GM12878 (cell line): ENCODE data around the gene KANSL3. TPM values are rescaled to one million over a fixed set of nuclear protein-coding genes. Genes with fewer than 3 reads are reported as not detected.

ENCODE experiments used
- ATAC-seq: fragments of 200-7000 bp; cut with Tn5 transposase; 3 replicates; pipeline ENCODE4 v1.9.1; 2020; ENCODE audit warnings: mild to moderate bottlenecking, moderate library complexity
- BruUV-seq: library from RNA; stranded (reverse); fragments of 400-500 nt; replicated peaks from 2 replicates; lab custom pipeline; 2021; lab: Mats Ljungman, UMichigan
- CTCF ChIA-PET: fragments of 300-600 bp; sonication (Branson Sonifier 250); formaldehyde crosslinking; extraction: SDS; loops from one replicate; lab custom pipeline; 2021; ENCODE audit warnings: inconsistent platforms; lab: Yijun Ruan, JAX
- POLR2A ChIA-PET: fragments of 350-600 bp; formaldehyde crosslinking; extraction: SDS; loops from one replicate; lab custom pipeline; 2021; ENCODE audit warnings: inconsistent platforms; lab: Charles Lee
- RAD21 ChIA-PET: fragments of 300-600 bp; sonication (Branson Sonifier 250); formaldehyde crosslinking; loops from one replicate; lab custom pipeline; 2023; ENCODE audit warnings: antibody characterized with exemption; ENCODE audit not compliant: unreplicated experiment; lab: Charles Lee
- SMC1A ChIA-PET: fragments of 300-600 bp; sonication (Branson Sonifier 250); formaldehyde crosslinking; loops from one replicate; lab custom pipeline; 2023; ENCODE audit not compliant: unreplicated experiment, uncharacterized antibody; lab: Charles Lee
- DNase-seq: peaks from one replicate; pipeline ENCODE4 v3.0.0-alpha.2; 2011; ENCODE audit warnings: low read depth, low spot score
- FAIRE-seq: peaks from 3 replicates; lab custom pipeline; 2011; peaks lifted over from hg19 to GRCh38; lab: Jason Lieb, UNC
- H2AFZ ChIP-seq: 2 replicates; pipeline ENCODE4 v1.6.0; 2011; ENCODE audit warnings: low read depth, low read length, control low read depth; ENCODE audit not compliant: control insufficient read depth
- H3K27ac ChIP-seq: 2 replicates; pipeline ENCODE4 v1.5.1; 2011; ENCODE audit warnings: control low read depth; ENCODE audit not compliant: control insufficient read depth, insufficient read depth
- H3K27me3 ChIP-seq, 2 experiments: replicated peaks in 1 of 2; 2 replicates each; pipeline versions ENCODE4 v1.6.0 to v1.6.1; 2011; ENCODE audit warnings: low read length in 1 of 2; ENCODE audit not compliant: control insufficient read depth in 2 of 2, insufficient read depth in 2 of 2
- H3K36me3 ChIP-seq, 2 experiments: 2 replicates each; pipeline ENCODE4 v1.5.1; 2011; ENCODE audit warnings: low read length in 1 of 2; ENCODE audit not compliant: control insufficient read depth in 2 of 2, insufficient read depth in 2 of 2
- H3K4me1 ChIP-seq: 2 replicates; pipeline ENCODE4 v1.6.1; 2011; ENCODE audit warnings: mild to moderate bottlenecking, low read length, moderate library complexity, mixed read lengths; ENCODE audit not compliant: control insufficient read depth, insufficient read depth
- H3K4me2 ChIP-seq: 2 replicates; pipeline ENCODE4 v1.6.0; 2011; ENCODE audit warnings: control low read depth; ENCODE audit not compliant: control insufficient read depth, insufficient read depth
- H3K4me3 ChIP-seq: fragments of 200-600 bp; sonication (generic); 2 replicates; pipeline ENCODE4 v1.5.1; 2016
- H3K79me2 ChIP-seq: 2 replicates; pipeline ENCODE4 v1.6.0; 2011; ENCODE audit warnings: low read length; ENCODE audit not compliant: control insufficient read depth, insufficient read depth
- H3K9ac ChIP-seq: 2 replicates; pipeline ENCODE4 v1.8.0; 2011; ENCODE audit warnings: low read length, control low read depth, mixed read lengths; ENCODE audit not compliant: control insufficient read depth, insufficient read depth
- H3K9me3 ChIP-seq: replicated peaks from 3 replicates; pipeline ENCODE4 v1.5.1; 2011; ENCODE audit warnings: mild to moderate bottlenecking, low read length; ENCODE audit not compliant: control insufficient read depth, insufficient read depth
- H4K20me1 ChIP-seq: 2 replicates; pipeline ENCODE4 v1.6.0; 2011; ENCODE audit not compliant: control insufficient read depth, insufficient read depth
- IKZF1 ChIP-seq: fragments of 450-650 bp; conservative IDR thresholded peaks from 2 replicates; pipeline ENCODE4 v1.6.1; 2017; ENCODE audit warnings: antibody characterized with exemption, mild to moderate bottlenecking
- NFYA ChIP-seq: IDR thresholded peaks from 2 replicates; pipeline ENCODE4 v1.6.1; 2011; ENCODE audit warnings: low read depth, mild to moderate bottlenecking, low read length, improper control_type of control experiment, borderline replicate concordance
- POLR2A ChIP-seq: IDR thresholded peaks from 2 replicates; pipeline ENCODE4 v1.6.1; 2011; ENCODE audit warnings: low read depth, mild to moderate bottlenecking, low read length
- POLR2AphosphoS5 ChIP-seq: IDR thresholded peaks from 2 replicates; pipeline ENCODE4 v1.6.1; 2011; ENCODE audit warnings: mild to moderate bottlenecking, low read length, inconsistent platforms
- WGBS: methylation state at CpG from one replicate; pipeline ENCODE4 v1.1.6; 2016; ENCODE audit warnings: low lambda C conversion rate; ENCODE audit not compliant: insufficient replicate concordance, insufficient coverage; ENCODE audit errors: missing lambda C conversion rate; 5-methylcytosine and 5-hydroxymethylcytosine counted together
- in situ Hi-C: fragments of 300-500 bp; cut with MboI; formaldehyde crosslinking; loops from 9 replicates; pipeline ENCODE4 v1.14.3; 2018; ENCODE audit warnings: mixed read lengths
- intact Hi-C: fragments of 100-400 bp; cut with micrococcal nuclease; formaldehyde crosslinking; loops from one replicate; pipeline ENCODE4 v1.14.2; 2022; ENCODE audit not compliant: unreplicated experiment
- polyA plus RNA-seq, 11 experiments: library from polyadenylated mRNA; depleted of rRNA in 4 of 11; unstranded in 6 of 11; stranded (reverse) in 5 of 11; fragments of >200 nt; fragmentation: Nextera tagmentation in 4 of 11; fragmentation: Illumina TruSeq in 1 of 11; extraction: Ambion mirVana in 4 of 11; extraction: Trizol in 1 of 11; gene quantifications; 1 replicate in 1 of 11; 2 replicates in 10 of 11; pipeline versions ENCODE4 v1.2.1 to v1.2.3, GENCODE V29; 2011 to 2016; ENCODE audit warnings: inconsistent platforms in 2 of 11, missing spikeins in 2 of 11, low read depth in 1 of 11
- total RNA-seq, 4 experiments: library from RNA; depleted of rRNA in 3 of 4; stranded (reverse); fragments of >200 nt in 3 of 4; fragmentation: Illumina TruSeq in 1 of 4; extraction: Trizol in 1 of 4; gene quantifications; 2 replicates each; pipeline versions ENCODE4 v1.2.1 to v1.2.3, GENCODE V29; 2013 to 2021

KANSL3 gene
- total and polyA plus RNA-seq, 10 of the 15 experiments (the other 5 are each of a cell fraction or from before 2014, with no cell fraction given) = 5.6 to 25.9 (median 16.7) TPM

DNA sequence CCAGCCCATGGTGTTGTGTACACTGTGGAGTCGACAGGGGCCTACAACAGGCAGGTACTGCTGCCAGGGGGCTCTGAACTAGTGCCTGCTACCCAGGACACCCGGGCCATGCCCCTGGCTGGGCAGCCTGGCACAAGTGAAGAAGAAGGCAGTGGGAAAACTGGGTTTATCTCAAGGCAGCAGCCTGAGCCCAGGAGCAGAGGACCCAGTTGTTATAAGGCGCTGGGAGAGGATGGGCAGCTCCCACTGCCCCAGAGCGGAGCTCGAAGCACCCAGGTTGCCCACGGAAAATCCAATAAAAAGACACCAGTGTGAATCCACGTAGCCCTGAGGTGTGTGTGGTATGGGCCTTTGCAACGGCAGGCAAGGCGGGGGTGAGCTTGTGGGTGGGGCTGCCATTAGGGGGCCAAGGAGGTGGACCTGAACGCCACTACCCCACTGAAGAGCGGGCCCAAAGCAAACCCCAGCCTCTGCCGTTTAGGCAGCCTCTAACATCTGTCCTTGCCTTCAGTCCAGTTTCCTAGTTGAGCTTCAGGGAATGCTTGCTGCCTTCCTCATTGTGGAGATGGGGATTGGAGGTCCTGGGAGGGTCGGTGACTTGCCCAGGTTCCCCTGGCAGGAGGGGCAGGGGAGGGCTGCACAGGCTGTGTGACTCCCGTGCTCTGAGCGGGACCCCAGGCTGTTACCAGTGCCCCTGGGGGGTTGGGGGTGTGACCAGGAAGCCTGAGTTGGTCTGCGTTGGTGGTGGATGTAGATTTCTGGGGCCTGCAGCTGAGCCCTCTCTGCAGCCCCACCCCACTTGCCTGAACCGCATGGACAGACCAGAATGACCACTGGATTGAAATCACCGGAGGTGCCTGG, 85.6 kb downstream of the KANSL3 start:
- H3K27ac ChIP-seq = no peak overlapping the region
- 61% methylated on average over 18 of the region's 18 CpGs for WGBS
- intact Hi-C loops = no loop called here
- DNase-seq (no peak), FAIRE-seq (no peak), ATAC-seq (peak; percentile 2)
- RAD21 ChIA-PET = interaction anchor here (1.1 to 5.4 kb wide), 4 partner anchors 15 to 148 kb away, joined by 3 to 56 read pairs (median 10); no protein-coding TSS in a partner anchor
- TF ChIP-seq POLR2A (peak; percentile 54; the same call in 1 of the 2 replicates), NFYA (no peak), IKZF1 (no peak), POLR2AphosphoS5 (peak; percentile 25; the same call in 1 of the 2 replicates)
- H3K27me3 ChIP-seq = no peaks in the 10 kb centered on the region
- CTCF ChIA-PET = interaction anchor here (2.1 to 5.9 kb wide), 4 partner anchors 13 to 48 kb away, joined by 5 to 64 read pairs (median 42); partner anchors contain the start of gene ARID5A
- in situ Hi-C loops = no loop called here
- no peaks in the 10 kb centered on the region for H3K79me2 ChIP-seq
- no peak overlapping the region for H3K4me2 ChIP-seq
- SMC1A ChIA-PET = interaction anchor here (1.0 to 2.8 kb wide), 3 partner anchors 13 to 145 kb away, joined by 3 to 21 read pairs (median 12); no protein-coding TSS in a partner anchor
- H2AFZ ChIP-seq = no peak overlapping the region
- POLR2A ChIA-PET = interaction anchor here (1.2 kb wide), 1 partner anchor 13 kb away, joined by 3 read pairs; no protein-coding TSS in a partner anchor
- H4K20me1 ChIP-seq = no peaks in the 10 kb centered on the region; the same call in 1 of the 2 replicates
- peaks cover 10 to 35% of the 10 kb centered on the region in 2 experiments; a peak in 3 of 4 replicates for H3K36me3 ChIP-seq
- no TSS peak for BruUV-seq
- no peak overlapping the region for H3K4me3 ChIP-seq
- H3K9ac ChIP-seq = no peak overlapping the region
- H3K4me1 ChIP-seq = no peaks in the 10 kb centered on the region
- no peaks in the 10 kb centered on the region for H3K9me3 ChIP-seq
